Heart left ventricle (tissue), 13 donors: ENCODE data around the gene LGALS13.

Experiments used
- POLR2A ChIP-seq, 2 donors: fragments of 450-650 bp; IDR thresholded peaks; one replicate each; pipeline ENCODE4 v1.6.1; 2017; ENCODE audit warnings: antibody characterized with exemption in 2 of 2, mild to moderate bottlenecking in 2 of 2, moderate library complexity in 2 of 2
- TF ChIP-seq, protein P1 (sequence below), 12 donors: fragments of 200-600 bp; sonication (generic) in 4 of 12; IDR thresholded peaks; one replicate each; pipeline versions ENCODE4 v1.5.0 to v1.8.0; 2018 to 2022; ENCODE audit warnings: antibody characterized with exemption in 12 of 12, mild to moderate bottlenecking in 5 of 12
- donor health status: ischemic (EF 13 %, LVEDD 7.1; RV severe dilation, severe dysfunction).
- donor health status: DM: no; HTN: yes; CAD: no.
- donor health status: DM: no; HTN: no; CAD: no.
- donor health status: ischemic (EF 25% LVEDD 6.9; RV normal size, moderate dysfunction).
- donor health status: ischemic (EF 25% LVEDD 5.7; RV mildly dilated, moderate dysfunction).
- donor health status: ischemic (EF 35%, LVEDD 5.7; RV mildly dilated, moderate dysfunction).
- donor health status: nonischemic (EF 11% LVEDD 7.7; RV severe dilation, severe dysfunction).
- donor health status: DM: yes; HTN: yes; CAD: no.
- donor health status: PGD.
- donor health status: ischemic (EF 29% LVEDD 5.4; RV normal size, mild dysfunction).
- donor health status: nonischemic (EF 23%, LVEDD 6.1; RV moderate dilation, normal function).

DNA sequence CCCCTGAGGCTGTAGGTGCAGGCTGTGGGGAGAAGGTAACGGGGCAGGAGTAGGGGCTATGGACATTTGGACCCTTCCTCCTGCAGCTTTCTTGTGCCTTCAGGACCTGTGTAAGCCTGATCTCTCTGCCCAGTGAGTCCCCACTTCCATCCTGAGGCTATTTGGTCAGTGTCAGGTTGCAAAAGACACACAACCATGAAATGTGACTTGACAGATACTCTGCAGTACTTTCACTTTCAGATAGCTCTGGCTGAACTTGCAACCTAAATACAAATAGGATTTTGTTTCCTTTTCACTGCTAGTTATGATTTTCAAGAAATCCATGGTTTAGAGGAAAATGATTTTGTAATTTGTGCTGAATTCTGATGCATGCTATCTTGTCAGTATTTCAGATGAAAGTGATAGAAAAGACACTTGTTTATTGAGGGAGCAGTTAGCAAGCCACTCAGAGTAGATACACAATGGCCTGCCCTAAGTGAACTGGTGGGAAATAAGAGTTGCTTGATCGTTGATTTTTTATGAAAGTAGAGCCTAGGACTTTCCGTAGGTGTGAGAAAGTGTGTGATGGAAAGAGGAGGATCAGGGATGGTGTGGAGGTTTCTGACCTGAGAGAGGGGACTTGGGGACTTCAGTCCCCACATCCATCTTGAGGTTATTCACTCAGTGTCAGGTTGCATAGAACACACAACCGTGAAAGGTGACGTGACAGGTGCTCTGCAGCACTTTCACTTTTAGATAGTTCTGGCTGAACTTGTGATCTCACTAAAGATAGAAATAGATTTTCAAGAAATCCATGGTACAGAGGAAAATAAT lies 44.3 kb upstream of the LGALS13 start:
- TF ChIP-seq, protein P1, sequence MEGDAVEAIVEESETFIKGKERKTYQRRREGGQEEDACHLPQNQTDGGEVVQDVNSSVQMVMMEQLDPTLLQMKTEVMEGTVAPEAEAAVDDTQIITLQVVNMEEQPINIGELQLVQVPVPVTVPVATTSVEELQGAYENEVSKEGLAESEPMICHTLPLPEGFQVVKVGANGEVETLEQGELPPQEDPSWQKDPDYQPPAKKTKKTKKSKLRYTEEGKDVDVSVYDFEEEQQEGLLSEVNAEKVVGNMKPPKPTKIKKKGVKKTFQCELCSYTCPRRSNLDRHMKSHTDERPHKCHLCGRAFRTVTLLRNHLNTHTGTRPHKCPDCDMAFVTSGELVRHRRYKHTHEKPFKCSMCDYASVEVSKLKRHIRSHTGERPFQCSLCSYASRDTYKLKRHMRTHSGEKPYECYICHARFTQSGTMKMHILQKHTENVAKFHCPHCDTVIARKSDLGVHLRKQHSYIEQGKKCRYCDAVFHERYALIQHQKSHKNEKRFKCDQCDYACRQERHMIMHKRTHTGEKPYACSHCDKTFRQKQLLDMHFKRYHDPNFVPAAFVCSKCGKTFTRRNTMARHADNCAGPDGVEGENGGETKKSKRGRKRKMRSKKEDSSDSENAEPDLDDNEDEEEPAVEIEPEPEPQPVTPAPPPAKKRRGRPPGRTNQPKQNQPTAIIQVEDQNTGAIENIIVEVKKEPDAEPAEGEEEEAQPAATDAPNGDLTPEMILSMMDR (IDR thresholded peaks at IDR 0.05): no peak
- TF ChIP-seq POLR2A (IDR thresholded peaks at IDR 0.05): no peak
